OCI-LY1 (cell line): ENCODE data around the gene DYRK1A.

ENCODE experiments used
- H2AFZ ChIP-seq: fragments of 200-600 bp; sonication (generic), shearing (Covaris generic); 2 replicates; pipeline ENCODE4 v1.6.0; 2014; ENCODE audit warnings: antibody characterized with exemption, mild to moderate bottlenecking, low read length
- H3F3A ChIP-seq: fragments of 200-600 bp; sonication (generic), shearing (Covaris generic); 2 replicates; pipeline ENCODE4 v1.6.0; 2014; ENCODE audit warnings: mild to moderate bottlenecking, antibody characterized with exemption, low read length, moderate library complexity; ENCODE audit not compliant: insufficient read depth
- H3K27ac ChIP-seq: fragments of 200-600 bp; sonication (generic); 2 replicates; pipeline ENCODE4 v1.5.1; 2014; ENCODE audit warnings: low read length, mixed run types, mild to moderate bottlenecking, low read depth; ENCODE audit not compliant: poor library complexity, severe bottlenecking
- H3K27me3 ChIP-seq: fragments of 200-600 bp; sonication (generic); 2 replicates; pipeline ENCODE4 v1.6.0; 2014; ENCODE audit warnings: antibody characterized with exemption, mild to moderate bottlenecking, low read length, moderate library complexity; ENCODE audit not compliant: insufficient read depth
- H3K36me3 ChIP-seq: fragments of 200-600 bp; sonication (generic); 2 replicates; pipeline ENCODE4 v1.6.1; 2014; ENCODE audit warnings: mild to moderate bottlenecking, antibody characterized with exemption, low read length, moderate library complexity, mixed read lengths; ENCODE audit not compliant: insufficient read depth
- H3K4me1 ChIP-seq: fragments of 200-600 bp; sonication (generic); 2 replicates; pipeline ENCODE4 v1.5.1; 2014; ENCODE audit warnings: mild to moderate bottlenecking, low read length, moderate library complexity; ENCODE audit not compliant: insufficient read depth, severe bottlenecking
- H3K4me2 ChIP-seq: fragments of 200-600 bp; sonication (generic), shearing (Covaris generic); 2 replicates; pipeline ENCODE4 v1.6.1; 2014; ENCODE audit warnings: low read length
- H3K4me3 ChIP-seq: fragments of 200-600 bp; sonication (generic); 2 replicates; pipeline ENCODE4 v1.5.1; 2014; ENCODE audit warnings: low read length, low read depth, mild to moderate bottlenecking, mixed read lengths; ENCODE audit not compliant: poor library complexity, severe bottlenecking
- H3K79me2 ChIP-seq: fragments of 200-600 bp; shearing (Covaris generic); 2 replicates; pipeline ENCODE4 v1.6.1; 2016; ENCODE audit warnings: mixed run types, low read length, mixed read lengths; ENCODE audit not compliant: insufficient read depth
- H3K9ac ChIP-seq: fragments of 200-600 bp; sonication (generic), shearing (Covaris generic); 2 replicates; pipeline ENCODE4 v1.6.1; 2014; ENCODE audit warnings: mild to moderate bottlenecking, low read length, mixed read lengths
- H3K9me2 ChIP-seq: fragments of 200-600 bp; sonication (generic), shearing (Covaris generic); 2 replicates; pipeline ENCODE4 v1.6.1; 2014; ENCODE audit warnings: low read depth, mild to moderate bottlenecking, low read length, mixed read lengths
- H3K9me3 ChIP-seq: fragments of 200-600 bp; shearing (Covaris generic); 2 replicates; pipeline ENCODE4 v1.6.1; 2014; ENCODE audit warnings: low read length, mixed read lengths
- H4K20me1 ChIP-seq: fragments of 200-600 bp; sonication (generic), shearing (Covaris generic); 2 replicates; pipeline ENCODE4 v1.6.0; 2016; ENCODE audit warnings: mild to moderate bottlenecking, low read length; ENCODE audit not compliant: insufficient read depth
- CTCF ChIP-seq: fragments of 200-600 bp; sonication (generic), shearing (Covaris generic); IDR thresholded peaks from 2 replicates; pipeline ENCODE4 v1.5.1; 2017; ENCODE audit warnings: mild to moderate bottlenecking, antibody characterized with exemption, low read length, moderate library complexity, mixed read lengths
- EZH2 ChIP-seq: fragments of 200-600 bp; sonication (generic), shearing (Covaris generic); IDR thresholded peaks from 2 replicates; pipeline ENCODE4 v1.8.0; 2017; ENCODE audit warnings: borderline replicate concordance, mixed run types, mild to moderate bottlenecking, antibody characterized with exemption, low read length, moderate library complexity, mixed read lengths

DYRK1A gene

GRCh38 chr21:37414292-37415253, 48.0 kb downstream of the DYRK1A start:
- H3K9me2 ChIP-seq, result no peaks in the 10 kb centered on the region
- H3K9ac ChIP-seq, result no peak overlapping the region
- H2AFZ ChIP-seq, result no peak overlapping the region
- H3K4me2 ChIP-seq, result no peak overlapping the region; the same call in 1 of the 2 replicates
- no peaks in the 10 kb centered on the region for H4K20me1 ChIP-seq
- H3K9me3 ChIP-seq, result no peaks in the 10 kb centered on the region
- H3K4me3 ChIP-seq, result no peak overlapping the region
- H3K27me3 ChIP-seq, result no peaks in the 10 kb centered on the region
- peaks cover 4% of the 10 kb centered on the region; the same call in 1 of the 2 replicates for H3K36me3 ChIP-seq
- H3K4me1 ChIP-seq, result peaks cover 55% of the 10 kb centered on the region
- no peak for TF ChIP-seq CTCF
- no peak for TF ChIP-seq EZH2
- peaks cover 99% of the 10 kb centered on the region for H3K79me2 ChIP-seq
- H3K27ac ChIP-seq, result peak overlapping the region; percentile 21
- H3F3A ChIP-seq, result no peaks in the 10 kb centered on the region

- Histone ChIP-seq H3K36me3 (peaks cover 8% of the 10 kb centered on the region; the same call in 1 of the 2 replicates), H4K20me1 (no peaks in the 10 kb centered on the region), H3K9me2 (no peaks in the 10 kb centered on the region), H2AFZ (no peak overlapping the region), H3K4me2 (no peak overlapping the region), H3K79me2 (peaks cover 99% of the 10 kb centered on the region), H3F3A (no peaks in the 10 kb centered on the region), H3K4me1 (peaks cover 46% of the 10 kb centered on the region), H3K27ac (no peak overlapping the region), H3K9me3 (no peaks in the 10 kb centered on the region), H3K9ac (no peak overlapping the region), H3K4me3 (no peak overlapping the region), H3K27me3 (no peaks in the 10 kb centered on the region)
- TF ChIP-seq EZH2, result no peak
- no peak for TF ChIP-seq CTCF
These were observed 49.4 kb downstream of the DYRK1A start for GRCh38 chr21:37415939-37416338.

- H3K27ac ChIP-seq, result no peak overlapping the region
- no peak overlapping the region for H2AFZ ChIP-seq
- H3K4me2 ChIP-seq, result no peak overlapping the region
- no peaks in the 10 kb centered on the region for H3F3A ChIP-seq
- no peaks in the 10 kb centered on the region for H3K9me2 ChIP-seq
- H3K9me3 ChIP-seq, result no peaks in the 10 kb centered on the region
- peaks cover 16% of the 10 kb centered on the region for H3K36me3 ChIP-seq
- H3K4me3 ChIP-seq, result no peak overlapping the region
- no peak overlapping the region for H3K9ac ChIP-seq
- no peaks in the 10 kb centered on the region for H3K27me3 ChIP-seq
- TF ChIP-seq EZH2, result no peak
- no peak for TF ChIP-seq CTCF
- H3K4me1 ChIP-seq, result peaks cover 37% of the 10 kb centered on the region
- H4K20me1 ChIP-seq, result no peaks in the 10 kb centered on the region
- H3K79me2 ChIP-seq, result peaks cover 99% of the 10 kb centered on the region
These were observed 50.3 kb downstream of the DYRK1A start for GRCh38 chr21:37416914-37417313.
